Measurements from ENCODE around the gene F8A1.
"Not testable (repeated sequence)": the region's sequence is repeated elsewhere in the genome, so short reads cannot be mapped to it uniquely, and the experiment has no call there.

Gene F8A1

DNA sequence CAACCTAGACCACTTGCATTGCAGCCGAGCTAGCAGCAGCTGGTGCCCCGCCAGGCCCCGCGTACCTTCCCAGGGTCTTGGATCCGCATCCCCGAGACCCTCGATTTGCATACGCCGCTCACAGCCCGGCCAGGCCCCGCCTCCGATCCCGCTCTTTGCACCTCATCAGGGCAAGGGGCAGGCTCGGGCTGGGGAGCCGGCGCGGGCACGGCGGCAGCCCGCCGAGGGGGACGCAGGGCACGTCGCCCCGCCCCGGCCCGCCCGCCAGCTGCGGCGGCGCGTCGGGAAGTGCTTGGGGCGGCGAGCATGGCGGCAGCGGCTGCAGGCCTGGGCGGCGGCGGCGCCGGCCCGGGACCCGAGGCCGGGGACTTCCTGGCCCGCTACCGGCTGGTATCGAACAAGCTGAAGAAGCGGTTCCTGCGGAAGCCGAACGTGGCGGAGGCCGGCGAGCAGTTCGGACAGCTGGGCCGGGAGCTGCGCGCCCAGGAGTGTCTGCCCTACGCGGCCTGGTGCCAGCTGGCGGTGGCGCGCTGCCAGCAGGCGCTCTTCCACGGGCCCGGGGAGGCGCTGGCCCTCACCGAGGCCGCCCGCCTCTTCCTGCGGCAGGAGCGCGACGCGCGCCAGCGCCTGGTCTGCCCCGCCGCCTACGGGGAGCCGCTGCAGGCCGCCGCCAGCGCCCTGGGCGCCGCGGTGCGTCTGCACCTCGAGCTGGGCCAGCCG lies at the start of gene F8A1:
Gene F8A1 (plus strand): TSS at position 287 of the 720 bp plus-strand sequence. CDS start 20 bp downstream, at position 307.
- H3K9me3 ChIP-seq (ENCODE audit: insufficient read depth, low read depth, low read length); H3K27me3 ChIP-seq (ENCODE audit: insufficient read depth, low read length); H3K36me3 ChIP-seq (ENCODE audit: insufficient read depth, low read depth, low read length); H3K9ac ChIP-seq (ENCODE audit: low read depth, low read length); H3K4me3 ChIP-seq (ENCODE audit: low read length); H3K27ac ChIP-seq (ENCODE audit: low read length); H3K4me1 ChIP-seq (ENCODE audit: insufficient read depth, low read length): not testable (repeated sequence)

DNA sequence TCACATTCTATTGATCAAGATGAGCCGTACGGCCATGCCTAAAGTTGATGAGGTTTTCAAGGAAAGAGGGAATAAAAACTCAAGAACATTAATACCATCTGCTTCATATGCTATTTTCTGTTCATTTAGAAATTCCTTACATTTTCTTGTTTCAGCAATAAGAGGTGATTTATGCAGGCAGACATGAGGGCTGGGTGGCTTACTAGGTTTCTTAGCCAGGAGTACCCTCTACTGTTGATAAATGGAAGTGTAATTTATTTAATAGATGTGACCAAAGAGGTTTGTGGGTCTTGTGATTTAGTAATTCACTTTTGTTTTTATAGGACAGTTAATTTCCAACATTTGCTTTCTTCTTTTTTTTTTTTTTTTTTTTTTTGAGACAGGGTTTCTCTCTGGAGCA lies 45.3 kb upstream of the F8A1 start:
- Histone ChIP-seq H3K4me3 (ENCODE audit: low read length) (no peak overlapping the region), H3K9ac (ENCODE audit: low read depth, low read length) (no peak overlapping the region), H3K36me3 (ENCODE audit: insufficient read depth, low read depth, low read length) (no peaks in the 10 kb centered on the region), H3K27me3 (ENCODE audit: insufficient read depth, low read length) (no peaks in the 10 kb centered on the region), H3K27ac (ENCODE audit: low read length) (no peak overlapping the region), H3K4me1 (ENCODE audit: insufficient read depth, low read length) (no peaks in the 10 kb centered on the region), H3K9me3 (ENCODE audit: insufficient read depth, low read depth, low read length) (no peaks in the 10 kb centered on the region)

DNA sequence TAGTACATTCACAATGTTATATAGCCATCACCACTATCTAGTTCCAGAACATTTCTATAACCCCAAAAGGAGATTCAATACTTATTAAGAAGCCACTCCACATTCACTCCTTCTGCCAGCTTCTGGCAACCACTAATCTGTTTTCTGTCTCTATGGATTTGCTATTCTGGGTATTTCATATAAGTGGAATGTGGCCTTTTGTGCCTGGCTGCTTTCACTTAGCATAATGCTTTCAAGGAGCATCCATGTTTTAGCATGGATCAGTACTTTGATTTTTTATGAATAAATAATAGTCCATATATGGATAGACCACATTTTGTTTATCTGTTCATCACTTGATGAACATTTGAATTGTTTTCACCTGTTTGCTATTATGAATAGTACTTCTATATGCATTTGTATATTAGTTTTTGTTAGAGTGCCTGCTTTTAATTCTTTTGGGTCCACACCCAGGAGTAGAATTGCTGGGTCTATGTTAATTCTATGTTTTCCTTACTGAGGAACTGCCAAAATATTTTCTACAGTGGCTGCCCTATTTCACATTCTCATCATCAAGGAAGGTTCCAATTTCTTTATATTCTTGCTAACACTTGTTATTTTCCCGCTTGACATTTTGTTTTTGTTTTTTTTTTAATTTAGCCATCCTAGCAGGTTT lies 35.1 kb upstream of the F8A1 start:
- Histone ChIP-seq H3K9me3 (ENCODE audit: insufficient read depth, low read depth, low read length) (peaks cover 6% of the 10 kb centered on the region; the same call in 1 of the 2 replicates), H3K36me3 (ENCODE audit: insufficient read depth, low read depth, low read length) (no peaks in the 10 kb centered on the region), H3K27me3 (ENCODE audit: insufficient read depth, low read length) (no peaks in the 10 kb centered on the region), H3K4me3 (ENCODE audit: low read length) (no peak overlapping the region), H3K9ac (ENCODE audit: low read depth, low read length) (no peak overlapping the region), H3K4me1 (ENCODE audit: insufficient read depth, low read length) (no peaks in the 10 kb centered on the region), H3K27ac (ENCODE audit: low read length) (no peak overlapping the region)

DNA sequence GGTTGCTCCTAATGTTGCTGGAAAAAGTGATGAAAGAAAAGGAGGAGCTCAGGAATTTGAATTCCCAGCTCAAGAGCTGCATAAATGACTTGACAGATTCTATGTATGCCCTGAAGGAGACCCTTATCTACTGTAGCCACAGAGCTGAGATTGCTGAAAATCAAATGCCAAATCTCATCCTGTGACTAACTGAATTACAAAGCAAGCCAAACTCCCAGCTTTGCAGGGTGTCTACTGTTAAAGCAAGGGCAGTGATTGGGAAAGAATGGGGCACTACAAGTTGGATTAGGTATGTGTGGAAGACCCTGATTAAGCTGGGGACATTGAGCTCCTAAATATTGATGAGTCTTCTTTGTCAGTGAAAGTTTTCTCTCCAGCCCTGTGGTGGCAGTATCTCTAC lies 30.9 kb upstream of the F8A1 start:
- H3K27ac ChIP-seq (ENCODE audit: low read length), result no peak overlapping the region
- H3K36me3 ChIP-seq (ENCODE audit: insufficient read depth, low read depth, low read length), result no peaks in the 10 kb centered on the region
- no peak overlapping the region for H3K4me3 ChIP-seq (ENCODE audit: low read length)
- no peaks in the 10 kb centered on the region for H3K9me3 ChIP-seq (ENCODE audit: insufficient read depth, low read depth, low read length)
- H3K27me3 ChIP-seq (ENCODE audit: insufficient read depth, low read length), result no peaks in the 10 kb centered on the region
- H3K4me1 ChIP-seq (ENCODE audit: insufficient read depth, low read length), result no peaks in the 10 kb centered on the region
- H3K9ac ChIP-seq (ENCODE audit: low read depth, low read length), result no peak overlapping the region

DNA sequence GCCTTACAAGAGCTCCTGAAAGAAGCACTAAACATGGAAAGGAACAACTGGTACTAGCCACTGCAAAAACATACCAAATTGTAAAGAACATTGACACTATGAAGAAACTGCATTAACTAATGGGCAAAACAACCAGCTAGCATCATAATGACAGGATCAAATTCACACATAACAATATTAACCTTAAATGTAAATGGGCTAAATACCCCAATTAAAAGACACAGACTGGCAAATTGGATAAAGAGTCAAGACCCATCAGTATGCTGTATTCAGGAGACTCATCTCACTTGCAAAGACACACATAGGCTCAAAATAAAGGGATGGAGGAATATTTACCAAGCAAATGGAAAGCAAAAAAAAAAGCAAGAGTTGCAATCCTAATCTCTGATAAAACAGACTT lies 17.6 kb upstream of the F8A1 start:
- not testable (repeated sequence) for H3K4me1 ChIP-seq (ENCODE audit: insufficient read depth, low read length); H3K9ac ChIP-seq (ENCODE audit: low read depth, low read length); H3K27ac ChIP-seq (ENCODE audit: low read length); H3K4me3 ChIP-seq (ENCODE audit: low read length); H3K9me3 ChIP-seq (ENCODE audit: insufficient read depth, low read depth, low read length); H3K36me3 ChIP-seq (ENCODE audit: insufficient read depth, low read depth, low read length); H3K27me3 ChIP-seq (ENCODE audit: insufficient read depth, low read length)

DNA sequence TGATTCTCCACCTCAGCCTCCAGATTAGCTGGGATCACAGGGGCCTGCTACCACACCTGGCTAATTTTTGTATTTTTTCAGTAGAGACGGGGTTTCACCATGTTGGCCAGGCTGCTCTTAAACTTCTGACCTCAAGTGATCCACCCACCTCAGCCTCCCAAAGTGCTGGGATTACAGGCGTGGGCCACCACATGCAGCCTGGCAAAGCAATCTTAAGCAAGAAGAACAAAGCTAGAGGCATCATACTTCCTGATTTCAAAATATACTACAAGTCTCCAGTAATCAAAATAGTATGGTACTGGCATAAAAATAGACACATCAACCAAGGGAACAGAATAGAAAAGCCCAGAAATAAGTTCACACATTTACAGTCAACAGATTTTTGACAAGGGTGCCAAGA lies 12.8 kb upstream of the F8A1 start:
- Histone ChIP-seq H3K9ac (ENCODE audit: low read depth, low read length) (no peak overlapping the region), H3K4me1 (ENCODE audit: insufficient read depth, low read length) (no peaks in the 10 kb centered on the region), H3K36me3 (ENCODE audit: insufficient read depth, low read depth, low read length) (no peaks in the 10 kb centered on the region), H3K4me3 (ENCODE audit: low read length) (no peak overlapping the region), H3K9me3 (ENCODE audit: insufficient read depth, low read depth, low read length) (no peaks in the 10 kb centered on the region), H3K27me3 (ENCODE audit: insufficient read depth, low read length) (no peaks in the 10 kb centered on the region), H3K27ac (ENCODE audit: low read length) (no peak overlapping the region)

DNA sequence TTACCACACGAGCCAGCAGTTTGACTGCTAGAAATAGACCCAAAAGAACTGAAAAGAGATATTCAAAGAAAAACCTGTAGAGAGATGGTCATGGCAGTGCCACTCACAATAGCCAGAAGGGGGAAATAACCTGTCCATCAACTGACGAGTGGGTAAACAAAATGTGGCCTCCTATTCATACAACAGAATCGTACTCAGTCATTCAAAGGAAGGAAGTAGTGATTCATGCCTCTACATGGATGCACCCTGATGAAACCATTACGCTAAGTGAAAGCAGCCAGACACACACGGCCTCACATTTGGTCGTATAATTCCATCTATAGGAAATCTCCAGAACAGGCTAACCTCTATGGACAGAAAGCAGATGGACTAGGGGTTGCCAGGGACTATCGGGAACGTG lies 2.1 kb upstream of the F8A1 start:
- not testable (repeated sequence) for H3K9ac ChIP-seq (ENCODE audit: low read depth, low read length); H3K4me1 ChIP-seq (ENCODE audit: insufficient read depth, low read length)

DNA sequence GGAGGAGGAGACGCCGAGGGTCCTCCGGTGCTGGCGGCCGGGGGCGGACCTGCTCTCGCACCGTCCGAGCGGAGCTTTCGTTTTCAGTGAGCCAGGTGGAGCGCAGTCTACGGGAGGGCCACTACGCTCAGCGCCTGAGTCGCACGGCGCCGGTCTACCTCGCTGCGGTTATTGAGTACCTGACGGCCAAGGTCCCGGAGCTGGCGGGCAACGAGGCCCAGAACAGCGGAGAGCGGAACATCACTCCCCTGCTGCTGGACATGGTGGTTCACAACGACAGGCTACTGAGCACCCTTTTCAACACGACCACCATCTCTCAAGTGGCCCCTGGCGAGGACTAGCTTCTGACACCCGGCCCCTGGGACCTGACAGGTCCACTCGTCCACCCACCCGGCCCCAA lies 1.1 kb upstream of the F8A1 start:
- not testable (repeated sequence) for H3K27ac ChIP-seq (ENCODE audit: low read length)

More for the DNA sequence above, 2.1 kb upstream of the F8A1 start:
- H3K36me3 ChIP-seq (ENCODE audit: insufficient read depth, low read depth, low read length); H3K27ac ChIP-seq (ENCODE audit: low read length); H3K27me3 ChIP-seq (ENCODE audit: insufficient read depth, low read length); H3K4me3 ChIP-seq (ENCODE audit: low read length); H3K9me3 ChIP-seq (ENCODE audit: insufficient read depth, low read depth, low read length): not testable (repeated sequence)

DNA sequence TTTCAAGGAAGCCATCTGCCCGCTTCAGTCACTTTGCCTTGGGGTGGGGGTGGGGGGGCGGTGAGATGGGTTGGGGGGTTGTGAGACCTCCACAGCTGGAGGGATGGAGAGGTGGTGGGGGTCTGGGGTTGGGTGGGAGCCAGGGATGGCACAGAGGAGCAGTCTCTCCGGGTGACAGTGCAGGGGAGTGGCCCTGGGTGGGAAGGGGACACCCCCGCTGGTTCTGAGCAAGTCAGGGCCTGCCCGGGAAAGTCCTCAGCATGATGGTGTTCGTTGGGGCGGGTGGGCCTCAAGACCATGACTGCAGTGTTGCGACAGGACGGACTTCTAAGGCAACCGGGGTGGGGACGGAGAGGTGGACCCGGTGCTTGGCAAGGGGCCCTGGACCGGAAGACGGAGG lies 606 bp upstream of the F8A1 start:
- not testable (repeated sequence) for H3K27me3 ChIP-seq (ENCODE audit: insufficient read depth, low read length); H3K4me1 ChIP-seq (ENCODE audit: insufficient read depth, low read length); H3K27ac ChIP-seq (ENCODE audit: low read length); H3K9me3 ChIP-seq (ENCODE audit: insufficient read depth, low read depth, low read length); H3K36me3 ChIP-seq (ENCODE audit: insufficient read depth, low read depth, low read length); H3K4me3 ChIP-seq (ENCODE audit: low read length); H3K9ac ChIP-seq (ENCODE audit: low read depth, low read length)

More for the DNA sequence above, 1.1 kb upstream of the F8A1 start:
- not testable (repeated sequence) for H3K36me3 ChIP-seq (ENCODE audit: insufficient read depth, low read depth, low read length); H3K4me3 ChIP-seq (ENCODE audit: low read length); H3K4me1 ChIP-seq (ENCODE audit: insufficient read depth, low read length); H3K9me3 ChIP-seq (ENCODE audit: insufficient read depth, low read depth, low read length); H3K9ac ChIP-seq (ENCODE audit: low read depth, low read length); H3K27me3 ChIP-seq (ENCODE audit: insufficient read depth, low read length)

DNA sequence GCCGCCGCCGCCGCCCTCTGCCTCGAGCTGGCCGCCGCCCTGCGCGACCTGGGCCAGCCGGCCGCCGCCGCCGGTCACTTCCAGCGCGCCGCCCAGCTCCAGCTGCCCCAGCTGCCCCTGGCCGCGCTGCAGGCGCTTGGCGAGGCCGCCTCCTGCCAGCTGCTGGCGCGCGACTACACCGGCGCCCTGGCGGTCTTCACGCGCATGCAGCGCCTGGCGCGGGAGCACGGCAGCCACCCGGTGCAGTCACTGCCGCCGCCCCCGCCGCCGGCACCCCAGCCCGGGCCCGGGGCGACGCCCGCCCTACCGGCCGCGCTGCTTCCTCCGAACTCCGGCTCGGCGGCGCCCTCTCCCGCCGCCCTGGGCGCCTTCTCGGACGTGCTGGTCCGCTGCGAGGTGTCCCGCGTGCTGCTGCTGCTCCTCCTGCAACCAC lies 650 bp downstream of the F8A1 start:
- H3K9ac ChIP-seq (ENCODE audit: low read depth, low read length); H3K9me3 ChIP-seq (ENCODE audit: insufficient read depth, low read depth, low read length); H3K27me3 ChIP-seq (ENCODE audit: insufficient read depth, low read length); H3K36me3 ChIP-seq (ENCODE audit: insufficient read depth, low read depth, low read length); H3K4me1 ChIP-seq (ENCODE audit: insufficient read depth, low read length); H3K4me3 ChIP-seq (ENCODE audit: low read length); H3K27ac ChIP-seq (ENCODE audit: low read length): not testable (repeated sequence)

DNA sequence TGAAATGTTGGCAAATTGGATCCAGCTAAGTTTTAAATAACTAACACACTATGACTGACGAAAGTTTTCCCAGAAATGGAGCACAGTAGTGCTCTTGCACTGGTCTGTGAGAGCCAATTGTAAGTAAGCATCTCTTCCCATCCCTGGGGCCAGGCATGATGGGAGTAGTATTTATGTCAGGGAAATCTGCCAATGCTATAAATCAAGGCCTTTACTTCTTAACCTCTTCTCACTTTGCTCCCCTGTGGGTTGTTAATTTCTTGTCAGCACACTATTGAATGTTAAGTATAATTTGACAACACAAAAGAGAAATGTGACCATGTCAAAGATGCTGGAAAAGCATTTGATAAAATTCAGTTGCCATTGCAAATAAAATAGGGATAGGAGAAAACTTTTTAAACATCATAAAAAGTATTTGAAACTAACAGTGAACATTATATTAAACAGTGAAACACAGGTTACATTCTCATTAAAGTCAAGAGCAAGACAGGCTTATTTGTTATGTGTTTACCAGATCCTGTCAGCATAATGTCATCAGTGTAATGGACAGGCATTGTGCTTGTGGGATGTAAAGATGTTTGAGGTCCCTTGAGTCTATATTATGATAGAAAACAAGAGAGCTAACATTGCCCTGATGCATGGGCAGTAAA lies 5.0 kb downstream of the F8A1 start:
- no peak overlapping the region for H3K4me3 ChIP-seq (ENCODE audit: low read length)
- H3K9ac ChIP-seq (ENCODE audit: low read depth, low read length), result no peak overlapping the region

DNA sequence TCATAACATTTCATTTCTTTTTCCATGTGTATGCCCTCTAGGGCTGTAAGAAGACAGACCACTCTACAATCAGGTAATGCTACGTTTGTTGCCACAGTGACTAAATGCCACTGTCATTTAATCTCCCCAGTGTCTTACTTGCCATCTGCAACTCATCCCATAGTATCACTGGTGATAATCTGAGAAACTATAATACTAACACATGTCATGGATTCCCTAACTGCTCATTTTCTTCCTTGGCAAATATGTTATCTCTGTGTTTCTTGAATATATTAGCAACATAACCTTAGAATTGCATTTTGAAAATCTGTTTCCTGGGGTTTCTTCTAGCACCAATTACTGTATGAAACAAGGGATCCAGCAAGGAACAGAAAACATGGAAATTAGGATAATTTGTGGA lies 6.1 kb downstream of the F8A1 start:
- no peaks in the 10 kb centered on the region for H3K27me3 ChIP-seq (ENCODE audit: insufficient read depth, low read length)
- H3K27ac ChIP-seq (ENCODE audit: low read length), result no peak overlapping the region
- H3K4me1 ChIP-seq (ENCODE audit: insufficient read depth, low read length), result no peaks in the 10 kb centered on the region; the same call in 1 of the 2 replicates
- H3K4me3 ChIP-seq (ENCODE audit: low read length), result no peak overlapping the region
- H3K9ac ChIP-seq (ENCODE audit: low read depth, low read length), result no peak overlapping the region
- H3K9me3 ChIP-seq (ENCODE audit: insufficient read depth, low read depth, low read length), result no peaks in the 10 kb centered on the region
- no peaks in the 10 kb centered on the region for H3K36me3 ChIP-seq (ENCODE audit: insufficient read depth, low read depth, low read length)

More for the DNA sequence above, 5.0 kb downstream of the F8A1 start:
- no peaks in the 10 kb centered on the region; the same call in 1 of the 2 replicates for H3K4me1 ChIP-seq (ENCODE audit: insufficient read depth, low read length)
- H3K27ac ChIP-seq (ENCODE audit: low read length), result no peak overlapping the region
- H3K9me3 ChIP-seq (ENCODE audit: insufficient read depth, low read depth, low read length), result no peaks in the 10 kb centered on the region
- no peaks in the 10 kb centered on the region for H3K27me3 ChIP-seq (ENCODE audit: insufficient read depth, low read length)
- H3K36me3 ChIP-seq (ENCODE audit: insufficient read depth, low read depth, low read length), result no peaks in the 10 kb centered on the region
